Measurements from ENCODE around the gene FNTB.

- TF ChIP-seq CTCF (conservative IDR thresholded peaks at IDR 0.05 in 1 of 2, IDR thresholded peaks at IDR 0.05 in 1 of 2; ENCODE audit: extremely low read depth in 1 of 2, insufficient read depth in 1 of 2, low read depth in 1 of 2, low read length in 2 of 2) (no peak), EZH2 (IDR thresholded peaks at IDR 0.05; ENCODE audit: borderline replicate concordance, low read length) (no peak)
Measured at GRCh38 chr14:65069874-65070413, 83.2 kb downstream of the FNTB start.

Data from mammary epithelial cell (primary cell).